ELR (cell line): ENCODE results near the gene SHISA3.

ENCODE experiments used
- DNase-seq: peaks from one replicate; pipeline ENCODE4 v3.0.0-alpha.2; 2015; ENCODE audit warnings: low read depth

The SHISA3 gene

DNA sequence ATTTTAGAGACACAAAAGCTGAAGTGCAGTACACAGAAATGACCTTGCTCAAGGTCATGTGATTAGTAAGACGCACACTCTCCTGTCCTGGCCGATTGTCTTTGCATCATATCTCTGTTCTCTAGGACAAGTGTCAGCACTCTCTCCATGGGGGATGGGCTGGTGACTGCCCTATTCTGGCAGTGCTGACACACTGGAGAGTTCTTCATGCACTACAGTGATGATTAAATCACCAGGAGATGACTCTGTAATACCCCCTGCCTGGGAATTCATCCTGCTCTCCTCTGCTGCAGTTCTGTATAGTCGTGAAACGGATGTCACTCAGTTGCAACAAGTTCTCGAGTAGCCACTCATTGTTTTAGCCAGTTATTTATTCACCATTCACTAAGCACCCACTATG is 5.3 kb upstream of the SHISA3 start:
- DNase-seq = no peak

DNA sequence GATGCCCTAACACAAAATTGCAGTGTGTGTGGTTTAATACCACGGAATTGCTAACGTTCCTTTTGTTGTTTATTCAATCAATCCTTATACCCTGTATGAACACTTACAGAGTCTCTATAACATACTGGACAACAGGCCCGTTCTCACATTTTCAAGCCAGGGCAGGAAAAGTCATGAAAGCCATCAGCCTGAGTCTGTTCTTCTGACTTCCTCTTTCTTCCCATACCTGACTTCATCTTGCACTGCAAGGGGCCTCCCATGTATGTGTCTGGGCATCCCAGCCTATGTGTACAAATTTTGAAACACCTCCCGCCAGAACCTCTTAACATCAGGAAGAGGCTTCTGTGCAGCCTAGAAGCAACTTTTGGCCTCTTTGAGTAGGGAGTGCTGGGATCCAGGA is 4.9 kb upstream of the SHISA3 start:
- DNase-seq = no peak

DNA sequence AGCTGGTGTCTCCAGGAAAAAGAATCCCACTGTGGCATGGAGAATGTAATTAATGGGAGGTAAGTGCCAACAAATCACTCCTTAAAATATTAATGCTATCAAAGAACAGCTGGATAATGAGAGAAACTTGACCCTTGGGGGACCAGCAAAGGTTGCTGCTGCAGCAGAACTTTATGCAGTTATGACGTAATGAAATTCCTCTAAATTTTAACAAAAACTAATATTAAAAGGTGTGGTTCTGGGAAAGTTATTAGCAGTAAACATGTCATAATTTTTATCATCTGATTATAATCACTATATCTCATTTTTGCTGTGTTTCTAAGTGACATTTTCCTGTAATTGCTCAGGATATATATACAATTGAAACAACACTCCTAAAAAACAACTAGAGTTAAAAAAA is 1.7 kb upstream of the SHISA3 start:
- DNase-seq = no peak

DNA sequence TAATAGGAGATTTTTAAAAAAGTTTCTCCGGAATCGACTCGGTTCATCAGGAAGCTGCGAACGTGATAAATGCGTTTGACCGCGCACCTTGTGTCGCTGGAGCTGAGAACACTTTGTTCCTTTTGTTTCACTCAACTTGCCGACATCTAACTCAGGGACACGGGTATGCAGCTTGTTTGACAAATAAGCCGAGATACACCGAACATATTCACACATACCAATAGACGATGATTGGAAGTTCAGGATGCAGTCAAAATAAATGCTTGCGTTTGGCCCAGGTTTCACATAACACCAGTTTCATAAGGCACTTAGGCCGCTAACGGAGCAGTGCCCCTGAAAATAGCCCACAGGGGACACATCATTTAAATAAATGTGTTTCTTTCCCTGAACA is 932 bp upstream of the SHISA3 start:
- no peak for DNase-seq

DNA sequence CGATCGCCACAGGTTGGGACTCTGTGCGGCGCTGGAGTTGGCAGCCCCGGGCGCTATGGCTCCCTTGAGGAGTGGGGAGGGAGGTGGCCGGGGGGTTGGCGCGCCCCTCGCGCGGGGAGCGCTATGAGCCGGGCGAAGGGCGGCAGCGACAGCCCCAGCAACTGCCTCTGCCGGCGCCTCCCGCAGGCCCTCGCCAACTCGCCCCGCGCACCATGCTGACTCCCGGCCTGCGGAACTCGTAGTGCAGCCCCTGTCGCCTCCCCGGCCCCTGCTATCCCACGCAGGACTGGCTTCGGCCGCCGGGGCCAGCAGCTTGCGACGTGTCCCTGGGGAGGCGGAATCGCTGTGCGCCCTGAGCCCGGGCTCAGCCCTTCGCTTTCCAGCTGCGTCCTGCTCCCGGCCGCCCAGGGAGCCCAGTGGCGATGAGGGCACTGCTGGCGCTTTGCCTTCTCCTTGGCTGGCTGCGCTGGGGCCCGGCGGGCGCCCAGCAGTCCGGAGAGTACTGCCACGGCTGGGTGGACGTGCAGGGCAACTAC is 415 bp downstream of the SHISA3 start:
- DNase-seq = no peak

DNA sequence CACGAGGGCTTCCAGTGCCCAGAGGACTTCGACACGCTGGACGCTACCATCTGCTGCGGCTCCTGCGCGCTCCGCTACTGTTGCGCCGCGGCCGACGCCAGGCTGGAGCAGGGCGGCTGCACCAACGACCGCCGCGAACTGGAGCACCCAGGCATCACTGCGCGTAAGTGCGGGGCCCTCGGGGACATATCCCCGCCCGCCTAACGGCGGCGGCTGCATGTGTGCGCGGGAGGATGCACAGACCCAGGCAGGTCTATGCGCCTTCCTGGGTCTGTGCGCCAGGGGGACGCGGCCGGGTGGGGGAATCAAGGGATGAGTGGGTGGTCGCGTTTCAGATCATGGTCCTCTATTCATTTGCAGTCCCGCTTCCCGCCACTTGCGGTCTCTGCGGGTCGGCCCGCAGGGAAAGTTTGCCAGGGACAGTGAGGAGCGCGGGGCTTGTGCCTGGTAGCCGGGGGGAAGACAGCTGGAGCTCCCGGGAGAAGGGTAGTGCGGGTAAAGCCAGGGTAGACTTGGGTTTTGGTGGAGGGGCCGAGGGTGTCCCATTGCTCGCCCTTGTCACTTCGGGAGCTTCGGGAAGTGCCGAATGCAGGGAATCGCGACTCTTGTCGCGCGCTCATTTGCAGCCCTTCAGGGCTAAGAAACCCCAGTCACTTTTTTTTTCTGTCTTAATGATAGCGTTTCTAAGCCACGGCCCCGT is 1.0 kb downstream of the SHISA3 start:
- no peak for DNase-seq

DNA sequence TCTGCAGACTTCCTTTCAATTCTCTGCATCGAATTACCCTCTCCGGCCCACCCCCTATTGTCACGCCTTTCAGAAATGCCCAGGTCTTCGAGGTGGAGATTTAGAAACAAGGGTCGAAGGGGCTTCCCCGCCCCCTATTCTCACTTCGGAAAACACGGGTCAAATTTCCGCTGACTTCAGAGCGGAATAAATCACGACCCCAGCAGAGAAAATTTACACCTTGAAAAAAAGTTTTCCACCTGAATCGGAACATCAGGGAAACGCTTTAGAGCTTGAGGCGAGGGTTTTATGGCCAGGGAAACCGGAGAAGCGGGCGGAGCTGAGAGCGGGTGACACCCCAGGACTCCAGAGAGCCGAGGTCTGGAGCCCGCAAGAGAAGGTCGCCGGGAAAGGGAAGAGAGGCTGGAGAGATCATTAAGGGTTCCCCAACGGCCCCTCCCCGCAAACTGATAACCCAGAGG is 1.6 kb downstream of the SHISA3 start:
- no peak for DNase-seq

DNA sequence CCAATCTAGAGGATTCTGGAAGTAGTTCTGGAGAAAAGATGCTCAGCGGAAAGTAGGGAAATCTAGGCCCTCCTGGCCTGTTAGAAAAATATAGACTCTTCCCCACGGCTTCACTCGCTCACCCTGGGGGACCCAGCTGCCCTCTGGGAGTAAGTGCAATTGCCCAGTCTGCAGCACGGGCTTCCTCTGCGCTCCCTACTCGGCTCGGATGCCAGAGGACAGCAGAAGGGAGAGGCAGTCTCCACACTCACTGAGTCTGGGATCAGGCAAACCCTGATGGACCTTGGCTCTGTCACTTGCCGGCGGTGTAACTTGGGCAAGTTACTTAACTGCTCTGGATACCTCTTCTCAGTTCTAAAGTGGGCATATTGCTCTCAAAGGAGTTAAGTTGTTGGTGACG is 2.1 kb downstream of the SHISA3 start:
- DNase-seq = no peak

DNA sequence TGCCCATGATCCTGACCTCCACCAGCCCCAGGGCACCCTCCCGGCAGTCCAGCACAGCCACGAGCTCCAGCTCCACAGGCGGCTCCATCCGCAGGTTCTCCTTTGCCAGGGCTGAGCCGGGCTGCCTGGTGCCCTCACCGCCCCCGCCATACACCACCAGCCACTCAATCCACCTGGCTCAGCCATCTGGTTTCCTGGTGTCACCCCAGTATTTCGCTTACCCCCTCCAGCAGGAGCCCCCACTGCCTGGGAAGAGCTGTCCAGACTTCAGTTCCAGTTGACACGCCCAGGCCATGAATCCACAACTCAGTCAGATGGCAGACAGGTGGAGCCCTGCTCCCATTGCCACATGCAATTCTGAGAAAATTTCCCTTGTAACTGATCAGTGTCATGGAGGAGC is 3.9 kb downstream of the SHISA3 start:
- DNase-seq = no peak

DNA sequence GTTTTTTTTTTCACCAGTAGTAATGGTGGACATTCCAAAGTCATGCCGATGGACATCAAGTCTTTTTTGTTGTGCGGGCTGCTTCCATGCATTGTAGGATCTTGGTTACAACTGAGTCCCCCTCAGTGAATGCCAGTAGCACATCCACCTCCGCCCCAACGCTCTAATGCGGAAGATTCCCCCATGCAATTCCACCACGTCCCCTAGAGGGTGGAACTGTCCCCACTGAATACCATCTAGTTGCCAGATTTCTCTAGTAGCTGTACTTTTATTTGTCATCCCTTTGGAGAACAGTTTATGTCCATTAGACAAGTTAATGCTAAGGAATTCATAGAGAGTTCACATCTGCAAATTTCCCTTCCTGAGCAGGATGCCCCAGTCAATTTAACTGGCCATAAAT is 6.7 kb downstream of the SHISA3 start:
- no peak for DNase-seq

DNA sequence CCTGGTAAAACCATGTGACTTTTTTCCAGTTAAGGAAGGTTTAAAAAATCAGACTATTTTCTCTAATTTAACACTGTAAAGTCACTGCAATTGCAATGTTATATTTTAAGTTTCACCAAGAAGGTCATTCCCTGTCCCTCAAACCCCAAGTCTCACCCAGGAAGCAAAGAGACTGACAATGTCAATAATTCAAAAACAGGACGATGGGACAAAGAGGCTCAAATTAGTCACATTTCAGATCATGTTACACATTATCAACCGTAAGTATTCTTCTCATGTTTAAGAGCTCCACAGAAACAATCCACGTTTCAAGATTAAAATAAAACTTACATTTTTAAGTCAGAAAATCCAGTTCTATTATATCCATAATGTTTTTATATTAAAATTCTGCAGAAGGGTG is 13.2 kb downstream of the SHISA3 start:
- DNase-seq = no peak

DNA sequence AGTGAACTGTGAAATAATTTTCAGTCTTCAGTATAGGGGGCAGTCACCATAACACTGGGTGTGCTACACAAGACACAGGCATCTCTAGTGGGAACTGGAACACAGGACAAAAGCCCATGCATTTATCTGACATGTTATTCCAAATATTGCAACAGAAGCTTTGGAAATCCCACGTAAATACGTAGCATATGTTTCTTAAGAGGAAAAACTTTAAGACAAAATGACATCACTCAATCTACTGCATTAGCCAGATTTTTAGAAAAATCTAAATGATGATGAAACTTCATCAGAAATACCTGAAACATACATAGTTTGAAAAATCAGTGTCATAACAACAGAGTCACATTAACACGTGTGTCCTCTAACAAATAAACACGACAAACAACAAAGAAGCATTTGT is 14.5 kb downstream of the SHISA3 start:
- DNase-seq = no peak

DNA sequence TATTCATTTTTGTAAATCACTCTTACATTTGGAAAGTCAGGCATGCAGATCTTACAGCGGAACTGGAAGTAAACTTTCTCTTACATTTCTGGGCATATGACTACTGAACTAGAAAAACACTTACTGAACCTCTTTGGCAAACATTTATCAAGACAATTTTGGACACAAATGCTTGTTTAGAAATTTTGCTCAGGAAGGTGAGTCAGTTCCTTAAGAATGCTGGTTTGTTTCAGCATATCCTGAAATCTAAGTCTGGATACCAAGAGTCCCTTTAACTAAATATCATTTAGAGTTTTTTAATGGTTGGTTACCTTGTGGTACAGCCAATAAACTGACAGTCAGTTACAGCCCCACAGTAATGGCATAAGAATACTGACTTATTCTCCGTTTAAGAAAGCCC is 15.0 kb downstream of the SHISA3 start:
- DNase-seq = peak; percentile 53

DNA sequence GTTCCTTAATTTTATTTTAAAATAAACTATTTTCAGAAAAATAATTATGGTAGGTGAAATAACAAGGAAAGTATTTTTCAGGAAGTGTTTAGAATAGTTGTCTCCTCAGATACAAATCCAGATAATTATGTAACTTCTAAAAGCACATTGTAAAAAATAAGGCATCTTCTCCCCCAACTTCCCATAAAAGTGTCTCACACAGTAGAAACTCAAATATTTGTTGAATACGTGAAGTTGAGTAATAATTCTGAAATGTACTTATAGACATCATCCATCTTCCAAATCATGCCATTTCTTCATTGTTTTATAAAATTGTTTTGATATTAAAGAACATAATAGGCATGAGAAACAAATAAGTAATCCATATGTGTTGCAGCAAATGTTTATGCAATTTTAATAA is 18.0 kb downstream of the SHISA3 start:
- DNase-seq = no peak

DNA sequence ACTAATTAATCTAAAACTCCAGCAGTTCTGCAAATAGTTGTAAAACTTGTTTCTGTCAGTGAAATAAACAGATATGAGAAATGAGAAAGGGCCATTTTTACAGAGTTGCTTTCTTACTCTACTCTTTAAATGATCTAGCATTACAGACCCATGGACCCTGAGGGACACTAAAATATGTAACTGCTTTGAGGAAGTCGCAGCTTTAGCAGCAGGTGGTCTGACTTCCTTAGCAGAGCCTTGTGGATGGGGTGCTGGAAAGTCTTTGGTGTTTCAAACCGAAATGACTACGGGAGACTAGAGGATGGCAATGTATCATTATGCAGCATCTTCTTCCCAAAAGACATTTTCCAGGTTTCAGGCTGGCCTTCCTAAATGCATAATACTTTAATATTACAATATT is 18.7 kb downstream of the SHISA3 start:
- no peak for DNase-seq

DNA sequence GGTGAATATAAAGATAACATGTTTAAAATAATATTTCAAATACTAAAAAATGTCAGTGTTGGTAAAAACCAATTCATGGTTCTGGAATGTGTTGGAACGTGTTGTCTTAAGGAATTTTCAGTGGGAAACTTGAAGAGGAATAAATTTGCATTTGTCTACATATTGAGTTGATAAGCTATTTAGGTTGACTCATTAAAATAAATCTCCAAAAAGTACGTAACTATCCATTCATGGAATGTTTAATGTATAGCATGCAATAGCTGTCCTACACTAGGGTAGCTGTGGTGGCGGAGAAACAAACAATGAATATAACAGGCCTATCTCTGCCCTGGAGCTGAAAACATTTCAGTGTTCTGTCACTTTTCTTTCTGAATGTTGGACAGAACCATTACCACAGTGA is 20.3 kb downstream of the SHISA3 start:
- DNase-seq = no peak

DNA sequence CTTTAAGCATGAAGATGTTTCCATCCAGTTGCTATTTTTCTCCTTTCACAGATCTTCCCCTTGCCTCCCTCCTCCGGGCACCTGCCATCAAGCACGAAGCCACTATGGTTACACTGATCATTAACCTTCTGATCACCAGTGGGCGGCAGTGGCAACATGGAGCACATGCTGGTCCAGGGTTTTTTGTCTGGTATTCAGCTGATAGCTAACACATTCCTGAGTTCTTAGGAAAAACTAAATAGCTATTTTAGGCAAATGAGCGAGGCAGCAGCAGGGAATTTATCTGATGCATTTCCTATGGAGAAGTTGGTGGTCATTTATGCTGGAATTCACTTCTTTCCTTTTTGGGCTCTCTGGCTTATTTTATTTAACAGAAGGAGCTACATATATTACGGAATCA is 22.9 kb downstream of the SHISA3 start:
- no peak for DNase-seq

DNA sequence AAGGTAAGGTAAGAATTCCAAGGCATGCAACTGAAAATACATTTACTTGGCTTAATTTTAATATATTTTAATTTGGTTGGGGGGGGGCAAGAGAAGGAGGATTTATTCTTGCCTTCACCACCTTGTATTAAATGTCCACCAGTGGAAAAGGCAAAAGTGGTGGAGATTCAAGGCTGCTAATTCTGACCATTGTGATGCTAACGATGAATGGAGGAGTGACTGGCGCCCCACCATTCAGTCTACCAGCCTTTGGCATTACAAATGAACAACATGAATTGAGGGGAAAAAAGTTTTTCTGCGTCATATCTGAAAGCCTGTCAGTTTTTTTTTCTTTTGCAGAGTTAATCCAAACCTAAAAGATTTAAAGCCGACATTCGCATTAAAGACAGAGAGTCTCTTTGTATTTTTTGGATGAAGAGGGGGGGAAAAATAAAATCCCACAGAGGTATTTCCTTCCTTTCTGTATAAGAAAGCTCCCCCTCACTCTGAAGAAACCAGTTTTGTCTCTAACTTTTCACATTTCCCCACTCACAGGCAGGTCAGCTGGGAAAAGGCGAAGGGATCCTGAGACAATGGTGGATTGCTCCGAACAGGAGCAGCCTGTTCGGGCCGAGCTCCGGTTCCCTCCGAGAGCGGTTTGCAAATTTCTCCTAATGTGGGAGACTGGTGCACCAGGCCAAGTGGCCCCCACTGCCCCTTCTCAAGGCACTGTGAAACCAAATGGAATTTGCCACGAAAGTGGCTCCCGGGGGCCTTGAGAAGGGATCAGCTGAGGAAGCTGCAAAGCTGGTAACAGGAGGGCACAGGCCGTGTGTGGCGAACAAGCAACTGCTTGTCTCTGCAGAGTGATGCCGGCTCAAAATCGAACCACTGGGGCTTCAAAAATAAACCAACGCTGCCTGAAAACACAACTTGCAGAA is 28.1 kb downstream of the SHISA3 start:
- no peak for DNase-seq

DNA sequence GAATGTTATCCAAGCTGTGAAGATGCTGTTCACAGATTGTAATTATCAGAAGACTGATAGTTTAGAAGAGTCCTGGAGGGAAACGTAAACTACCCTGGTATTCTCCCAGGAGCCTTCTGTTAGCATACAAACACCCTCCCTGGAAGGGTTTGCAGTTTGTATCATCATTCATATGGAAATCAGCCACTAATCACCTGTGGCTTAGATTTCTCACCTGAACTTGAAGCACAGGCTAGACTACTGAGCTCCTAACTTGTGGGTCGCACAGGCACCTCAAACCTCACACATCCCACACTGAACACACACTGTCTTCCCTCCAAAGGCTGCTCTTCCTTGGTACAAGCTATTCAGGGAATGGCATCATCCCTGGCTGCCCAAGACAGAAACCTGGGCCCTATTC is 30.7 kb downstream of the SHISA3 start:
- no peak for DNase-seq

DNA sequence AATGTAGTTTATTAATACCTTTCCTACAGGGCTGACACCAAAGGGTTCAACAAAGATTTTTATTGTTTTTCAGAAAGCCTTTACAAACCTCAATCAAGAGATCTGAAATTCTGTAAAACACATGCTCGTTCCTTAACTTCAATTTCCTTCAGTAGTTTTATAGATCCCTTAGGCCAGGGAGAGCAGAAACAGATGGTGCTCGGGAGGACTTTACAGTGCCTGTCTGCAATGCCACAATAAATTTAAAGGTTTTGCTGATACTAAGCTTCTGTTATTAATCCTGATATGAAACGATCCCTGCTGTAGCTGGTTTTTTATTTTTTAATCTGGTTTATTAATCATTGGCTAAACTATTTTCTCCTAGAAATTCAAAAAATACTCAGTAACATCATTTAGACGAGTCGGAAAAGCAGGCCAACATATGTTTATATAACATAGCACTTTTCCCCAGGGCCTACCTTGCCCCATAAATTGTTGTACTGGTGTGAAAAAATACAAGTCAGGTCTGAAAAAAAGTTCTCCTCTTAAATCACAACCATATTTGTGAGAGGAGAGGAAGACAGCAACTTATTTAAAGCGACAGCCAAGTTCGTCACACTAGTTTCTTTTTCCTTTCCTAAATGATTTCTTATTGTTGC is 39.8 kb downstream of the SHISA3 start:
- DNase-seq = no peak

DNA sequence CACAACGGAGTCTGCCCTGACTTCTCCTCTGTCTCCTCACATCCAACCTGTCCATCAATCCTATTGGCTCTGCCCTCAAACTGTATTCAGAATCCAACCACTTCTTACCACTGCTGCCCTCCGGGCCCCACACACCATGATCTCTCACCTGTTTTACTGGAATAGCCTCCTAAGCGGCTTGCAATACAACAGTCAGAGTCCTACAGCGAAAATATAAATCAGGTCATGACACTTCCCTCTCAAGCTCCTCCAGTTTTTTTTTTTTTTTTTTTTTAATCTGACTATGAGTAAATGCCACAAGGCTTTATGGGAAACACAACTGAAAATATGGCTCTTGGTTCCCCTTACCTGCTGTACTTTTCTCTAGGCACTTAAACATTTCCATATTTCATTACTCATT is 42.8 kb downstream of the SHISA3 start:
- DNase-seq = no peak

DNA sequence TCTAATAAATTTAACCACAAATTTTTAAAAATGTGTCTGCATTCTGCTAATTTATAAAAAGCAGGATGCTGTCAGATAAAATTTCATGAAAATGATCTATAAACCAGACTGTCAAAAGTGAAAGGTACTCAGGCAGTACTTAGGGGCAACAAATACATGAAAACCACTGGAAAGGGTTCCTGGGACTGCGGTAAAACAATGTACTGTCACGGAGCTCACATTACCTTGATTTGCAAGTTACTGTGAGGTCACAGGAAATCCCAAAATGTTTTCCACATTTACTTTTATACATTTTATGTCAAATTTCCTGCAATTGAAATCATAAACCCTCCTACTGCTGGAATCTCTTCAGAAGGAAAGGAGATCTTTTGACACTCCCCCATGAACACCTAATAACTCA is 45.3 kb downstream of the SHISA3 start:
- DNase-seq = no peak

DNA sequence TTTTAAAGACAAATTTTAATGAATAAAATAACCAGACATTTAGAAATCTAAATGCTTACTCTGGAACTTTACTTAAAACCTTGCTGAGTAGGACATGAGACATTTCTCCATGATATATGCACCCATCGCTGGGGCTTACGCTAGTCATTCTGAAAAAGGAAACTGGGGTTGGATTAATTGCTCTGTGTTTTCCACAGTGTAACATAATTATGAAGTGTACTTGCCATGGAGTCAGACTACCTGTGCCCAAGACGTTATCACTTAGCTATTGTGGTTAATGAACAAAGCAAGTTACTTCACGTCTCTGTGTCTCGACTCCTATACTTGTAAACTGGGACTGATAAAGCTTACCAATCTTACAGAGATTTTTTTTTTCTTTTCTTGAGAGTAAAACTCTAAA is 47.8 kb downstream of the SHISA3 start:
- DNase-seq = no peak
